ENCODE measurements around the gene TRMT44.
"Not testable (repeated sequence)": the region's sequence is repeated elsewhere in the genome, so short reads cannot be mapped to it uniquely, and the experiment has no call there.

The TRMT44 gene

DNA sequence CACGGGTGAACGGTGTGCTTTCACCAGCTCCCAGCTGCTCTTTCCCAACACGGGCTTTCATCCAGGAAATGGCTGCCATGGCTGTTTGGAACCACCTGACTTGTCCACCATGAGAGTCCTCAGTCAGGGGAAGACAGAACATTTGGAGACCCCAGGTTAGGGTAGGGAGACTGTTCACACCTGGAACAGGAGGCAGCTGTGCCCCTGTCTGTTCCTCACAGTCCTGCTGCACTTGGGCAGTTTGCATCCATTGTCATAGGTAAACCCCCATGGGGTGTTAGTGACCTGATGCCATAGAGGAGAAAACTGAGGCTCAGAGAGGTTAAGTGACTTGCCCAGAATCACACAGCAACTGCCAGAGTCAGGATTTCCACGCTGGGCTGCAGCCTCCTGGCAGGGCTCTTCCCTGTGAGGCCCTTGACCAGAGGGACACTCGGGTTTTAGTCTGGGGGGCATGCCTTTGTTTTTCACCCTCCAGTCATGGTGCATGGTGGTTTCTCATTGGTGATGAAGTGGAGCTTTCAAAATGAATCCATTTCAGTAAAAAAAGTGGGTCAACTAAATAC is 54.5 kb downstream of the TRMT44 start:
- DNase-seq (ENCODE audit: low spot score) = no peak

DNA sequence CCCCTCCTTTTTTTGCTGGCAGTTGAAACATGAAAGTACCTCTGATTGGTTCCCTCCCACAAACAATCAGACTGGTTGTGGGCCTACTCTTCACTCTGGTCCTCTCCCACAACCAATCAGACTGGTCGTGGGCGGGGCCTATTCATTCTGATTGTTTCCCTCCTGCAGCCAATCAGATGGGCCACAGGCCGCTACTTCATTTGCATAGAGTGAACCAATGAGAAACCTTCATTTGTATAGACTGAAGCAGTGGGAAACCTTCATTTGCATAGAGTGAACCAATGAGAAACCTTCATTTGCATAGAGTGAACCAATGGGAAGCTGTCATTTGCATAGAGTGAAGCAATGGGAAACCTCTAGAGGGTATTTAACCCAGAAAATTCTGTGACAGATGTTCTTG is 55.2 kb downstream of the TRMT44 start:
- DNase-seq (ENCODE audit: low spot score) = no peak

DNA sequence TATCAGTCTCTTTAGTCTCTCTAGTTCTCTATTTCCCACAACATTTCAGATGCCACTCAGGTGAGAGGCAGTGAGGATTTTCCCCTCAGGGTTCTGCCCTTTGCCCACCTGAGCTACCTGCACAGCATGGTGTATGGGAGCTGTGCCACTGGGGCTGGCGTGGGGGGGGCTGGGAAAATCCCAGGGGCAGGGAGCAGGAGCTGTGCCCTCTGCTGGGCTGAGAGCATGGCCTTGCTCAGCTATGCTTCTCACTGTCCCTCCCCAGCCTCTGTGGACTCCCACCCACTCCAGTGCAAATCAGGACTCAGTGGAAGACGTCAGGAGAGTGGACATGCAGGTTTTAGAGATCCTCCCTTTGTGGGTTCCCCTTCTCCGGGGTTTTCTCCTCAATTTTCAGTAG is 57.2 kb downstream of the TRMT44 start:
- no peak for DNase-seq (ENCODE audit: low spot score)

DNA sequence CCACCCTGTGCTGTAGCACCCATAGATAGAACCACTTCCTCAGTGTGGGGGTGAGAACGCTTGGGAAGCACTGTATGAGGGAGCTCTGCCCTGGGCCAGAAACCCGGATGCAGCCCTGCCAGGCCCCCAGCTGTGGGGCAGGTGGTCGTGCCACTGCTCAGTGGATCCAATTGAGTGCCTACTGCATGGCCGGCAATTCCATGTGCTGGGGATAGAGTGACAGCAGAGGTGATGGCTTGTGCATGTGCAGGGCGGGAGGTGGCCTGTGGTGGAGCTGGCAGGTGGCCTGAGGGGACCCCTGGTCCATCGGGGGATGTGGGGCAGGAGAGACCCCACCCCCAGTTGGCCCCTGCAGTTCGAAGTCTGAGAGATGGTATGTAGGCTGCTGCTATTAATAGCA is 60.4 kb downstream of the TRMT44 start:
- DNase-seq (ENCODE audit: low spot score) = no peak

GRCh38 chr4:8501781-8502180 is 61.2 kb downstream of the TRMT44 start:
- no peak for DNase-seq (ENCODE audit: low spot score)

GRCh38 chr4:8502371-8502770 is 61.8 kb downstream of the TRMT44 start:
- DNase-seq (ENCODE audit: low spot score) = no peak

GRCh38 chr4:8502836-8503585 is 62.4 kb downstream of the TRMT44 start:
- DNase-seq (ENCODE audit: low spot score) = no peak

DNA sequence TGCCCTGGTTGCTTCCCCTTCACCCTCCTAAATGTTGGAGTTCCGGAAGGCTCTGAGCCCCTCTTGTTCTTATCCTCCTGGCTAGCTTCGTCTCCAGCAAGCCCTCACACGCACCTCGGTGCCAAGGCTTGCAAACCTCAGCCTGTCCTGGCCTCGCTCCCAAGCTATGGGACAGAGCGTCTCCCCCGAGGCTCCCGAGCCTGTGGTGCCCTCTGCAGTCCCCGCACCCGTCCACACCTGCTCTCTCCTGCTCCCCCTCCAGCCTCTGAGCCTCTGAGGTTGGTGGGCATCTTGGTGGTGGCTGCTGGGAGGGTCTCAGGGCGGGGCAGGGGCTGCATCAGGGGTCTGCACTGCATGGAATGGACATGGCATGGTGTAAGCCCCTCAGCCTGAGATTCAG is 63.2 kb downstream of the TRMT44 start:
- no peak for DNase-seq (ENCODE audit: low spot score)

DNA sequence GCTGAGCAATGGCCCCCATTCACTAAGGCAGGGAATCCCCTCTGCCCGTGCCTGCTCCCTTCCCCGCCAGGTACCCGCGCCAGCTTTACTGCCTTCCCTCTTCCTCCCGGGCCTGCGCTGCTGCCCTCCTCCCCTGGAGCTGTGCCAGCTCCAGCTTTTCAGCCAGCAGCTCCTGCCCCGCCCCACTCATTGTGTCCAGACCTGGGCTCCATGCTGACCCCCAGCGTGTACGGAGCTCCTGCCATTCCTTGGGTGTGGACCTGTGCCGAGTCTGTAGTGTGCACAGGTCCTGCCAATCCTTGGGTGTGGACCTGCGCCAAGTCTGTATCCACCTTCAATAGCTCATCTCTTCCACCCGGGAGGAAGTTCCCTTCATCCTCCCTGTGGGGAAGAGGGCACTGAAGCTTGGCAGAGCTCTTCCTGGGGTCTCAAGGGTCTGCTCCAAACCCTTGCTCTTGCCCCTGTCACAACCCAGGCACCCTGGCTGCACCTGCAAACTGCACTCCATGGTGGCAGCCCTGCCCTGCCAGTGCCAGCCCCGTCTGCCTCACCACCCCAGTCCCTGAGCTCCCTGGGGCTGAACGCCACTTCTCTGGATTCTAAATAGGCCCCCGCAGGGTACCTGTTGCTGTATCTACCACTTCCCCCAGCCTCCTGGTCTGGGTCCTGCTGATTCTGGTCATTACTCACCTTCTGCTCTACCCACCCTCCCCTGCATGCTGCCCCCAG is 63.9 kb downstream of the TRMT44 start:
- no peak for DNase-seq (ENCODE audit: low spot score)

- no peak for DNase-seq (ENCODE audit: low spot score)
Measured at GRCh38 chr4:8505229-8505628, 64.7 kb downstream of the TRMT44 start.

- DNase-seq (ENCODE audit: low spot score) = no peak
Measured at GRCh38 chr4:8506006-8506372, 65.4 kb downstream of the TRMT44 start.

DNA sequence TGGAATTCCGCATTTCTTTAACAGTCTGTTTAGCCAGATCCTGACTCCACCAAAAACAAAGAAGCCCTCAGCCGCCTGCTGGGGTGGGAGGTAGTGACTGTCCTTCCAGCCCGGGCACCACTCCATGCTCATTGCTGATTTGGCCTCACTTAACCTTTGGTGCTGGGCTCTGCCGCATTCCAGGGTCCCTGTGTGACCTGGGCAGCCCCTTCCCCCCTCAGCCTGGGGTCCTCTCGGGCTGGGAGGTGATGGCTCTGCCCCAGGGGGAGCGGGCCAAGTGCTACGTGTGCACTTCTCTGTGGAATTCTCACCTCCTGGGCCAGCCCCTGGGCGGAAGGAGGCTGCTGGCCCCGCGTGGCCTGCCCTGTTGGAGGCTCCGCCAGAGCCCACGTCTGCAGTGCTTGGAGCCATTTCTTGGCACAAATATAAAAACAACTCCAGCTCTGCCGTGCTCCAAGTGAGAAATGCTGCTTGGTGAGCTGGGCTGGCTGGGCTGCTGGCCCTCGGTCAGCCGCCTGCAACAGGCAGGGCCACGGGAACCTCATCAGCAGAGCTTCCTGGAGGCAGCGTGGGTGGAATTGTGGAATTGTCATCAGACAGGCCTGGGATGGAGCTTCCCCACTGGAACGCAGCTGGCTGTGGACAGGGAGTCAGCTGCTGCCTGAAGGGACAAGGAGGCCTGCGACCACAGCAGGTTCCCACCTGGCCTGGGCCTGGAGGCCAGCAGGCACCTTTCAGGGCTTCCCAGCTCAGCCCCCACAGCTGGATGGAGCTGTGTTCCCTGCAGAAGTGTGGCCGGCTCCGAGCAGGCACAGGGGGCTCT is 66.0 kb downstream of the TRMT44 start:
- peak; percentile 55 for DNase-seq (ENCODE audit: low spot score)

DNA sequence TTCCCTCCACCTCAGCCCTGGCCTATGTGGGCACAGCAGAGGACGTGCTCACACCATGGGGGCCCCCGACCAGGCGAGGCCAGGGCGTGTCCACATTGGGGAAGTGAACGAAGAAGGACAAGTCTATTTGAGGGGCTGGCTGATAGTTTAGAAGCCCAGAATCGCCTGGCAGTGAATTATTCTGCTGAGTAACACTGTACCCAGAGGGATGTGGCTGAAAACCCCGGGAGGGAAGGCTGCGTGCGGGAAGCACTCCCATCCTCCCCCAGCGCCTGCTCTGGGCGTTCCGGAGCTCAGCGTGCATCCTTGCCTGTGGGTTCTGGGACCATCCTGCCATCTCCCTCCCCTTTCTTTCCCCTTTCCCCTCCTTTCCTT is 66.6 kb downstream of the TRMT44 start:
- no peak for DNase-seq (ENCODE audit: low spot score)

DNA sequence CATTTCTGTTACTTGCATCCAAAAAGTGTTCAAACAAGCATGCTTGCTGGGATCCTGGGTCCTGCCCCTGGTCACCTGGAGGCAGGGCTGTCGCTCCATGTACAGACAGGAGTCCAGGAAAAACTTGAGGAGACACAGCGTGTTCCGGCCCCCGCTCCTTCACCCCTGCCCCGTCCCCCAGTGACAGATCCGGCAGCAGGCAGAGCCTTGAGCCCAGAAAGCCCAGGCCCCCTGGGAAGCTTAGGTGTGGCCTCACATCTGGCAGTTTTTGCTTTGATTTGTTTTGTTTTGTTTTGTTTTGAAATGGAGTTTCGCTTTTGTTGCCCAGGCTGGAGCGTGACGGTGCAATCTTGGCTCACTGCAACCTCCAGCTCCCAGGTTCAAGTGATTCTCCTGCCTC is 67.0 kb downstream of the TRMT44 start:
- DNase-seq (ENCODE audit: low spot score) = no peak

- DNase-seq (ENCODE audit: low spot score) = no peak
Measured at GRCh38 chr4:8508266-8508665, 67.7 kb downstream of the TRMT44 start.

DNA sequence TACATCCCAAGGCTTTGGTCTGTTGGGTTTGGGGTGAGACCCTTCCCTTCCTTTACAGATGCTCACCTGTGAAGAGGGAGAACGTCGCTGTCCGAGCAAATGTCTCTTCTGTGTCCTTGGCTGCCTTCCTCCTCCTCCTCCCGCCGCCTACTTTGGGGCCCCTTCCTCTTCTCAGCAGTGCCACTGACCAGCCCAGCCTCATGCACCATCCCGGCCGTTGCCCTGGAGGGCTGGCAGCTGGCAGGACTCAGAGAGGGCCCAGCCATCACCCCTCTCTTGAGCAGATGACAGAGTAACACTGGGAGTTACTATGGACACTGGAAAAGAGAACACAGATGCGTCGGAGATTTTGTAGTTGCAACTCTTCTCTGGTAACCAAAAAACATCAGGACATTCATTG is 68.2 kb downstream of the TRMT44 start:
- no peak for DNase-seq (ENCODE audit: low spot score)

GRCh38 chr4:8509311-8509950 is 68.9 kb downstream of the TRMT44 start:
- DNase-seq (ENCODE audit: low spot score) = no peak

GRCh38 chr4:8510191-8510590 is 69.6 kb downstream of the TRMT44 start:
- DNase-seq (ENCODE audit: low spot score) = no peak

- DNase-seq (ENCODE audit: low spot score) = no peak
Measured at GRCh38 chr4:8510611-8511285, 70.2 kb downstream of the TRMT44 start.

- no peak for DNase-seq (ENCODE audit: low spot score)
Measured at GRCh38 chr4:8512510-8512909, 71.9 kb downstream of the TRMT44 start.

GRCh38 chr4:8513080-8513479 is 72.5 kb downstream of the TRMT44 start:
- DNase-seq (ENCODE audit: low spot score) = not testable (repeated sequence)

DNA sequence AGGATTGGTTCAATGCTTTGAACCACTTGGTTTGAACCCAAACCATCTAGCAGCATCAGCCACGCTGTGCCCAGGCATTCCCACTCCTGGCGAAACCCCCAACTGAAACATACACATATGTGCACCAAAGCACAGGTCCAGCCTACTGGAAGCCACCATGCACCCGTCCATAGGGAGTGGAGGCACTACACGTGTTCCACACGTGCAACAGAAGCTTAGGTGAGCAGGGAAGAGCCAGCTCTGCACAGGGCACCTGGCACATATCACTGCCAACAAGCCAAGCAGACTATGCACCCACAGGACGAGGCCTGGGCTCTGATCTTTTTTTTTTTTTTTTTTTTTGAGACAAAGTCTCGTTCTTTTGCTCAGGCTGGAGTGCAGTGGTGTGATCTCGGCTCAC is 73.4 kb downstream of the TRMT44 start:
- DNase-seq (ENCODE audit: low spot score) = no peak
